ENCODE results near the gene METTL23.

DNA sequence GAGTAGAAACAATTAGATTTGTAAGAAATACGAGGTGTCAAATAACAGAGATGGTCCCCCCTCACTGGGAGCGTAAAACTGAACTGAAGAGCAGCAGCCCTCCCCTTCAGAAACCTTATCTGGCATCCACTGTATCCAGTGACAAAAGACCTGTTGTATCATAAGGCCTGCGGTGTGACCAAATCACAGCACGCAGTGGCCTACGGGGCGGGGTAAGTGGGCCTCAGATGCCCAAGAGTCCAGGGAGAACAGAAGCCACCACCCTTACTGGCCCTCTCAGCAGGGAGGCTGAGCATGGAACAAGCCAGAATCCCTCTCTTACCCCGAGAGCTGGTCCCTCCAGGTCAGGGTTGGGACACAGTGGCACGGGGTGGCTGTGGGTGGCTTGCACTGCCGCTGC lies 5.7 kb upstream of the METTL23 start:
- TF ChIP-seq CTCF (IDR thresholded peaks at IDR 0.05; ENCODE audit: low read length) (no peak), EZH2 (optimal IDR thresholded peaks at IDR 0.05; ENCODE audit: low read depth, low read length) (no peak), EZH2phosphoT487 (IDR thresholded peaks at IDR 0.05; ENCODE audit: low read length) (no peak)

Data from MM.1S (cell line).